NB4 (cell line): ENCODE data around the gene MYBL2.

ENCODE experiments used
- CTCF ChIP-seq: IDR thresholded peaks from one replicate; pipeline ENCODE4 v1.5.1; 2012; ENCODE audit warnings: low read depth, low read length
- MYC ChIP-seq: IDR thresholded peaks from 2 replicates; pipeline ENCODE4 v1.6.1; 2011; ENCODE audit warnings: low read depth, low read length
- POLR2A ChIP-seq: IDR thresholded peaks from 2 replicates; pipeline ENCODE4 v1.6.1; 2011; ENCODE audit warnings: mild to moderate bottlenecking; ENCODE audit not compliant: insufficient read length; ENCODE audit errors: extremely low read depth

GRCh38 chr20:43721429-43722152, 54.7 kb downstream of the MYBL2 start:
- no peak for TF ChIP-seq MYC
- TF ChIP-seq CTCF = no peak
- no peak for TF ChIP-seq POLR2A
